Endothelial cell of umbilical vein (primary cell): ENCODE measurements around the gene DAPL1. TPM values are rescaled to one million over a fixed set of nuclear protein-coding genes. Genes with fewer than 3 reads are reported as not detected.
A peak's percentile ranks its signal among the peaks of the same experiment; 100 is the strongest.

Source experiments
- BruUV-seq: library from RNA; stranded (reverse); fragments of 400-500 nt; replicated peaks from 2 replicates; lab custom pipeline; 2021; lab: Mats Ljungman, UMichigan
- CTCF ChIA-PET: fragments of 300-600, 350-600 bp; sonication (Branson Sonifier 250); formaldehyde crosslinking; loops from one replicate; lab custom pipeline; 2021; ENCODE audit warnings: antibody characterized with exemption, inconsistent platforms; lab: Charles Lee
- POLR2A ChIA-PET: fragments of 300-600, 350-600 bp; sonication (Branson Sonifier 250); formaldehyde crosslinking; loops from one replicate; lab custom pipeline; 2021; ENCODE audit warnings: antibody characterized with exemption, inconsistent platforms; lab: Charles Lee
- DNase-seq: peaks from one replicate; pipeline ENCODE4 v3.0.0-alpha.2; 2011; ENCODE audit warnings: low read depth, low spot score
- FAIRE-seq: peaks from 2 replicates; lab custom pipeline; 2011; peaks lifted over from hg19 to GRCh38; lab: Jason Lieb, UNC
- H2AFZ ChIP-seq: 2 replicates; pipeline ENCODE4 v1.6.0; 2012; ENCODE audit warnings: low read depth, low read length, control low read depth, inconsistent platforms
- H3K27ac ChIP-seq: 2 replicates; pipeline ENCODE4 v1.5.1; 2011; ENCODE audit warnings: low read depth, mild to moderate bottlenecking, control low read depth, low read length, moderate library complexity; ENCODE audit not compliant: insufficient read depth
- H3K27me3 ChIP-seq, 2 experiments: 2 replicates each; pipeline versions ENCODE4 v1.6.0 to v1.6.1; 2011; ENCODE audit warnings: low read length in 2 of 2, mixed read lengths in 1 of 2; ENCODE audit not compliant: control insufficient read depth in 2 of 2, insufficient read depth in 2 of 2
- H3K36me3 ChIP-seq, 2 experiments: 2 replicates in 1 of 2; 3 replicates in 1 of 2; pipeline ENCODE4 v1.5.1; 2011; ENCODE audit warnings: low read length in 2 of 2, mild to moderate bottlenecking in 1 of 2, moderate library complexity in 1 of 2; ENCODE audit not compliant: control insufficient read depth in 2 of 2, insufficient read depth in 2 of 2; ENCODE audit errors: extremely low read depth in 1 of 2
- H3K4me1 ChIP-seq: 3 replicates; pipeline ENCODE4 v1.5.1; 2011; ENCODE audit warnings: mild to moderate bottlenecking, low read length; ENCODE audit not compliant: control insufficient read depth, insufficient read depth; ENCODE audit errors: extremely low read depth
- H3K4me2 ChIP-seq: 2 replicates; pipeline ENCODE4 v1.6.1; 2011; ENCODE audit warnings: low read length, control low read depth, mixed read lengths; ENCODE audit not compliant: insufficient read depth
- H3K4me3 ChIP-seq, 3 experiments: fragments of 200-600 bp in 1 of 3; sonication (generic), shearing (Covaris generic) in 1 of 3; replicated peaks in 1 of 3; 2 replicates each; pipeline ENCODE4 v1.5.1; 2011 to 2016; ENCODE audit warnings: control low read depth in 3 of 3, low read length in 3 of 3, mild to moderate bottlenecking in 2 of 3, inconsistent platforms in 1 of 3, low read depth in 1 of 3, moderate library complexity in 1 of 3; ENCODE audit not compliant: insufficient read depth in 1 of 3
- H3K79me2 ChIP-seq: 2 replicates; pipeline ENCODE4 v1.6.0; 2012; ENCODE audit warnings: low read length, inconsistent platforms; ENCODE audit not compliant: control insufficient read depth, insufficient read depth
- H3K9ac ChIP-seq: replicated peaks from 2 replicates; pipeline ENCODE3; 2011; ENCODE audit warnings: low read length, control low read depth; ENCODE audit not compliant: insufficient read depth; ENCODE audit errors: extremely low read depth
- H3K9me1 ChIP-seq: replicated peaks from 3 replicates; pipeline ENCODE4 v1.6.0; 2011; ENCODE audit warnings: mild to moderate bottlenecking, low read length; ENCODE audit not compliant: control insufficient read depth, insufficient read depth; ENCODE audit errors: extremely low read depth
- H3K9me3 ChIP-seq: replicated peaks from 2 replicates; pipeline ENCODE4 v1.5.1; 2012; ENCODE audit warnings: low read length, inconsistent platforms; ENCODE audit not compliant: control insufficient read depth, insufficient read depth
- H4K20me1 ChIP-seq: replicated peaks from 2 replicates; pipeline ENCODE3; 2011; ENCODE audit warnings: mild to moderate bottlenecking, low read length; ENCODE audit not compliant: control insufficient read depth, insufficient read depth; ENCODE audit errors: extremely low read depth
- EZH2 ChIP-seq: IDR thresholded peaks from 2 replicates; pipeline ENCODE4 v1.6.1; 2012; ENCODE audit warnings: borderline replicate concordance, low read depth, mild to moderate bottlenecking, moderate library complexity, low read length, inconsistent platforms; ENCODE audit not compliant: severe bottlenecking
- JUN ChIP-seq: IDR thresholded peaks from 2 replicates; pipeline ENCODE4 v1.6.1; 2011; ENCODE audit warnings: borderline replicate concordance, low read depth; ENCODE audit not compliant: insufficient read length, insufficient read depth
- MYC ChIP-seq: IDR thresholded peaks from one replicate; pipeline ENCODE4 v1.6.1; 2011; ENCODE audit warnings: mild to moderate bottlenecking, low read depth, low read length
- POLR2A ChIP-seq: IDR thresholded peaks from 2 replicates; pipeline ENCODE4 v1.6.1; 2012; ENCODE audit warnings: low read depth, mild to moderate bottlenecking, control low read depth, low read length
- dilution Hi-C: fragments of 300-500 bp; cut with MboI; formaldehyde crosslinking; loops from one replicate; pipeline ENCODE4 v1.15.0; 2019; ENCODE audit warnings: low sequenced_read_pairs; ENCODE audit not compliant: extremely low pct_ligation_motif_present
- intact Hi-C: fragments of 100-400 bp; cut with micrococcal nuclease; formaldehyde crosslinking; loops from one replicate; pipeline ENCODE4 v1.10.0; 2022
- polyA plus RNA-seq, 4 experiments: library from polyadenylated mRNA; depleted of rRNA in 3 of 4; stranded (reverse) in 3 of 4; unstranded in 1 of 4; fragments of >200 nt; gene quantifications; 2 replicates each; pipeline versions ENCODE4 v1.2.1 to v1.2.3, GENCODE V29; 2011 to 2012; ENCODE audit warnings: missing spikeins in 1 of 4
- total RNA-seq: library from RNA; stranded (reverse); gene quantifications from 2 replicates; pipeline ENCODE4 v1.2.3, GENCODE V29; 2021
- TF ChIP-seq, protein P1 (sequence below), 2 donors: IDR thresholded peaks; 1 replicate in 1 of 2; 2 replicates in 1 of 2; pipeline ENCODE4 v1.5.1; 2011; ENCODE audit warnings: low read length in 2 of 2, mild to moderate bottlenecking in 2 of 2, moderate library complexity in 2 of 2, control low read depth in 1 of 2, inconsistent platforms in 1 of 2, low read depth in 1 of 2; ENCODE audit not compliant: insufficient read depth in 1 of 2; ENCODE audit errors: extremely low read depth in 1 of 2
- TF ChIP-seq, protein P2 (sequence below): IDR thresholded peaks from 2 replicates; pipeline ENCODE4 v1.6.1; 2011; ENCODE audit not compliant: insufficient read depth, insufficient read length

DAPL1 gene
- total and polyA plus RNA-seq, 2 donors (not counting 3 experiments of a cell fraction or from before 2014, with no cell fraction given) = not detected

DNA sequence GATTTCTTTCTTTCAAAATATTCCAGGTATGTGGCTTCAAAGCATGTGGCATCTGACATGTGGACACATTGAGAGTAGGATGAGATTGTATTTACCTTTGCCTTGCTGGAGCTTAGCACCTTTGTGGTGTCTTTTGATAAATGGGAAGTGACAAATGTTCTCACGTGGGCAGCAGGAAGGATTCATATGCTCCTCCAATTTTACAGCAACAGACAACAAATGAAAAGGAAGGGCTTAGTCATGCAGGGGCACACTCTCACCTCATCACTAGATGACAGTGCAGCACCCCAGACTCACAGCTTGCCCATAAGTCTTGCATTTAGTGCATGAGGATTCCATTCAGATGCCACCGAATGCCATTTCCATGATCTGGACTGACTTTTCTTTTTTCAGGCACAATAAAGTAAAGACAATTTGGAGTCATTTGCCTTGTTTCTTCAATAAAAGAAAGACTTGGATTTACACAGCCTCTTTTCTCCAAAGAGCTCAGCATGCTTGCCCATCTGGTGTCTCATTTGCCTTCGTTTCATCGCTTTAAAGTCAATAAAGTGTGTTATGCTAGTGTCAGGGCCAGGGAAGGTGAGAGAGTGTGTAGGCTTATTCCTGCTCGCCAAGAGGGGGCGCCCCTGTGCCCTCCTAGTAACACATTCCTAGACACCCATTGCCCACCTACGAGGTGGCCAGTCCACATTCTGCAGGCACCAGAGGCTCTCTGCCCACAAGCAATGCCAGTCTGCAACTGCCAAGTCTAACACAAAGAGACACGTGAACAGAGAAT, 39.6 kb upstream of the DAPL1 start:
- Histone ChIP-seq H3K4me1 (no peaks in the 10 kb centered on the region), H2AFZ (no peak overlapping the region), H4K20me1 (no peaks in the 10 kb centered on the region), H3K36me3 (no peaks in the 10 kb centered on the region), H3K79me2 (no peaks in the 10 kb centered on the region), H3K9ac (no peak overlapping the region), H3K27ac (no peak overlapping the region), H3K27me3 (peaks cover 12 to 20% of the 10 kb centered on the region in 2 experiments), H3K9me3 (no peaks in the 10 kb centered on the region), H3K4me2 (no peak overlapping the region), H3K4me3 (no peak overlapping the region), H3K9me1 (no peaks in the 10 kb centered on the region)
- FAIRE-seq = no peak
- TF ChIP-seq MYC = no peak
- TF ChIP-seq POLR2A = no peak
- TF ChIP-seq, protein P1, sequence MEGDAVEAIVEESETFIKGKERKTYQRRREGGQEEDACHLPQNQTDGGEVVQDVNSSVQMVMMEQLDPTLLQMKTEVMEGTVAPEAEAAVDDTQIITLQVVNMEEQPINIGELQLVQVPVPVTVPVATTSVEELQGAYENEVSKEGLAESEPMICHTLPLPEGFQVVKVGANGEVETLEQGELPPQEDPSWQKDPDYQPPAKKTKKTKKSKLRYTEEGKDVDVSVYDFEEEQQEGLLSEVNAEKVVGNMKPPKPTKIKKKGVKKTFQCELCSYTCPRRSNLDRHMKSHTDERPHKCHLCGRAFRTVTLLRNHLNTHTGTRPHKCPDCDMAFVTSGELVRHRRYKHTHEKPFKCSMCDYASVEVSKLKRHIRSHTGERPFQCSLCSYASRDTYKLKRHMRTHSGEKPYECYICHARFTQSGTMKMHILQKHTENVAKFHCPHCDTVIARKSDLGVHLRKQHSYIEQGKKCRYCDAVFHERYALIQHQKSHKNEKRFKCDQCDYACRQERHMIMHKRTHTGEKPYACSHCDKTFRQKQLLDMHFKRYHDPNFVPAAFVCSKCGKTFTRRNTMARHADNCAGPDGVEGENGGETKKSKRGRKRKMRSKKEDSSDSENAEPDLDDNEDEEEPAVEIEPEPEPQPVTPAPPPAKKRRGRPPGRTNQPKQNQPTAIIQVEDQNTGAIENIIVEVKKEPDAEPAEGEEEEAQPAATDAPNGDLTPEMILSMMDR (IDR thresholded peaks at IDR 0.05; ENCODE audit: extremely low read depth in 1 of 2, insufficient read depth in 1 of 2, low read depth in 1 of 2, low read length in 2 of 2) = peak; percentile 29 to 53
- TF ChIP-seq, protein P2, sequence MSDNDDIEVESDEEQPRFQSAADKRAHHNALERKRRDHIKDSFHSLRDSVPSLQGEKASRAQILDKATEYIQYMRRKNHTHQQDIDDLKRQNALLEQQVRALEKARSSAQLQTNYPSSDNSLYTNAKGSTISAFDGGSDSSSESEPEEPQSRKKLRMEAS = no peak
- no peak for TF ChIP-seq JUN
- no peak for TF ChIP-seq EZH2
- no TSS peak for BruUV-seq
- dilution Hi-C loops = no loop called here
- intact Hi-C loops = loop anchor here (2.0 kb wide), 1 partner anchor 299 kb away; the partner anchor contains the start of genes CCDC148 and PKP4
- DNase-seq = peak; percentile 6
- CTCF ChIA-PET = interaction anchor here (1.1 to 7.7 kb wide), 8 partner anchors 11 to 732 kb away, joined by 3 to 207 read pairs (median 32); partner anchors contain the start of genes CCDC148 and PKP4
- POLR2A ChIA-PET = no interaction called here
